Spleen (tissue), 11 donors: ENCODE data around the gene SEC11C. TPM values are rescaled to one million over a fixed set of nuclear protein-coding genes. Genes with fewer than 3 reads are reported as not detected.

Source experiments
- DNase-seq: peaks from one replicate; pipeline ENCODE4 v3.0.0-alpha.2; 2020
- H3K27ac ChIP-seq, 8 donors: fragments of 200-600 bp; sonication (generic) in 7 of 8; 1 replicate in 4 of 8; 2 replicates in 4 of 8; pipeline versions ENCODE4 v1.5.0 to v1.8.0; 2016 to 2021; ENCODE audit warnings: inconsistent platforms in 4 of 8, mild to moderate bottlenecking in 4 of 8, moderate library complexity in 1 of 8
- H3K27me3 ChIP-seq, 7 donors: fragments of 200-600 bp; sonication (generic) in 6 of 7; replicated peaks in 1 of 7; 1 replicate in 4 of 7; 2 replicates in 3 of 7; pipeline versions ENCODE4 v1.5.0 to v1.8.0; 2016 to 2021; ENCODE audit warnings: inconsistent platforms in 3 of 7, mild to moderate bottlenecking in 1 of 7
- H3K36me3 ChIP-seq, 6 donors: fragments of 200-600 bp; sonication (generic) in 5 of 6; 1 replicate in 4 of 6; 2 replicates in 2 of 6; pipeline versions ENCODE4 v1.5.0 to v1.8.0; 2016 to 2021; ENCODE audit warnings: inconsistent platforms in 2 of 6
- H3K4me1 ChIP-seq, 6 donors: fragments of 200-600 bp; sonication (generic) in 5 of 6; 1 replicate in 3 of 6; 2 replicates in 3 of 6; pipeline versions ENCODE4 v1.5.0 to v1.8.0; 2016 to 2021; ENCODE audit warnings: inconsistent platforms in 3 of 6
- H3K4me3 ChIP-seq, 8 donors: fragments of 200-600 bp; sonication (generic) in 7 of 8; 1 replicate in 4 of 8; 2 replicates in 4 of 8; pipeline versions ENCODE4 v1.5.0 to v1.8.0; 2016 to 2021; ENCODE audit warnings: inconsistent platforms in 4 of 8, mild to moderate bottlenecking in 4 of 8, moderate library complexity in 2 of 8
- H3K9me3 ChIP-seq, 8 donors: fragments of 200-600 bp; sonication (generic) in 7 of 8; 1 replicate in 4 of 8; 2 replicates in 4 of 8; pipeline versions ENCODE4 v1.5.0 to v1.8.0; 2016 to 2021; ENCODE audit warnings: inconsistent platforms in 4 of 8
- POLR2A ChIP-seq, 3 donors: fragments of 450-650 bp; IDR thresholded peaks; one replicate each; pipeline ENCODE4 v1.5.1; 2017; ENCODE audit warnings: antibody characterized with exemption in 3 of 3, mild to moderate bottlenecking in 1 of 3
- POLR2AphosphoS5 ChIP-seq, 3 donors: sonication (generic); formaldehyde crosslinking; IDR thresholded peaks; one replicate each; pipeline ENCODE4 v1.5.1; 2017; ENCODE audit warnings: antibody characterized with exemption in 3 of 3
- WGBS, 5 donors: extraction: QIAGEN DNeasy Blood & Tissue Kit in 3 of 5; methylation state at CpG; one replicate each; pipeline versions ENCODE4 v1.1.5 to v1.1.7; 2013 to 2018; 5-methylcytosine and 5-hydroxymethylcytosine counted together
- intact Hi-C: fragments of 100-400 bp; cut with DNase I; formaldehyde crosslinking; loops from one replicate; pipeline ENCODE4 v1.15.0; 2023; ENCODE audit warnings: low total_unique reads
- polyA plus RNA-seq, 3 donors: library from polyadenylated mRNA; stranded (reverse); fragments of 200-250 nt; gene quantifications; one replicate each; pipeline ENCODE4 v1.2.1, GENCODE V29; 2013
- total RNA-seq, 7 donors: library from RNA; depleted of rRNA in 3 of 7; stranded (reverse); fragments of >200 nt in 3 of 7; fragmentation: NEBNext Ultra II Directional in 4 of 7; extraction: Animal tissue kit (Norgen Biotek cat#: 25700) in 4 of 7; gene quantifications; one replicate each; pipeline versions ENCODE4 v1.1.0 to v1.2.1, GENCODE V29; 2016 to 2021
- TF ChIP-seq, protein P1 (sequence below), 11 experiments: fragments of 200-600 bp in 7 of 11; fragments of 450-650 bp in 4 of 11; sonication (generic) in 4 of 11; IDR thresholded peaks in 8 of 11; conservative IDR thresholded peaks in 3 of 11; 1 replicate in 7 of 11; 2 replicates in 4 of 11; pipeline versions ENCODE4 v1.4.0 to v1.8.0; 2016 to 2021; ENCODE audit warnings: antibody characterized with exemption in 11 of 11, inconsistent platforms in 4 of 11, mild to moderate bottlenecking in 1 of 11
- donor health status: healthy with polysubstance abuse.
- donor health status: DM: no; HTN: no; CAD: no; lungs with moderate emphysema.
- donor health status: DM: no; HTN: no; CAD: no.
- donor health status: Bipolar disorder and iron deficiency.
- donor health status: healthy.
- donor health status: DM: no; HTN: no; CAD: no.
- donor health status: DM: yes; HTN: yes; CAD: no.

The SEC11C gene
- total and polyA plus RNA-seq, 10 donors = 36.7 to 117 (median 63.1) TPM

DNA sequence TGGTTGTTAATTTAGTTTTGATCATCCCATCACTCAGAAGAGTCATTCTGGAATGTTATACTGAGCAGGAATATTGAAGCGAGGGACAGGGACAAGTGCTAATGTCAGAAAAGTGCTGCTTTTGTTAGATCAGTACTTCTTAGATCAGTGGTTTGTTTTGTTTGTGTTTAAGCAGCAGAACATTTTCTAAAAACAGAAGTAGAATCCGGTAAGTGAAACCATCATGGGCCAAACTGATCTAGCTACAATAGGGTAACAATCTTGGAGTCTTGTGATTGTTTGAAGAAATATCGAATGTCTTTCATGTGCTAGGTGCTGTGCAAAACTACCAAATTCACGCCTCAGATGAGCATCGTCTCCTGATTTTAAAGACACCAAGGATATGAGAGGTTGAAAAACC, 45.1 kb upstream of the SEC11C start:
- no peak overlapping the region for H3K4me3 ChIP-seq
- H3K4me1 ChIP-seq = peaks cover 0 to 16% (median 0%) of the 10 kb centered on the region in 6 donors
- intact Hi-C loops = no loop called here
- H3K27ac ChIP-seq = peak overlapping the region in 6 of 8 donors; percentile 16 to 65 (median 44)
- WGBS, 5 donors = 78 to 86% (median 85%) methylated on average over 5 of the region's 5 CpGs
- no peaks in the 10 kb centered on the region for H3K27me3 ChIP-seq
- no peaks in the 10 kb centered on the region for H3K9me3 ChIP-seq
- H3K36me3 ChIP-seq = no peaks in the 10 kb centered on the region
- DNase-seq = no peak
- no peak for TF ChIP-seq POLR2AphosphoS5 (IDR thresholded peaks at IDR 0.05)
- TF ChIP-seq, protein P1, sequence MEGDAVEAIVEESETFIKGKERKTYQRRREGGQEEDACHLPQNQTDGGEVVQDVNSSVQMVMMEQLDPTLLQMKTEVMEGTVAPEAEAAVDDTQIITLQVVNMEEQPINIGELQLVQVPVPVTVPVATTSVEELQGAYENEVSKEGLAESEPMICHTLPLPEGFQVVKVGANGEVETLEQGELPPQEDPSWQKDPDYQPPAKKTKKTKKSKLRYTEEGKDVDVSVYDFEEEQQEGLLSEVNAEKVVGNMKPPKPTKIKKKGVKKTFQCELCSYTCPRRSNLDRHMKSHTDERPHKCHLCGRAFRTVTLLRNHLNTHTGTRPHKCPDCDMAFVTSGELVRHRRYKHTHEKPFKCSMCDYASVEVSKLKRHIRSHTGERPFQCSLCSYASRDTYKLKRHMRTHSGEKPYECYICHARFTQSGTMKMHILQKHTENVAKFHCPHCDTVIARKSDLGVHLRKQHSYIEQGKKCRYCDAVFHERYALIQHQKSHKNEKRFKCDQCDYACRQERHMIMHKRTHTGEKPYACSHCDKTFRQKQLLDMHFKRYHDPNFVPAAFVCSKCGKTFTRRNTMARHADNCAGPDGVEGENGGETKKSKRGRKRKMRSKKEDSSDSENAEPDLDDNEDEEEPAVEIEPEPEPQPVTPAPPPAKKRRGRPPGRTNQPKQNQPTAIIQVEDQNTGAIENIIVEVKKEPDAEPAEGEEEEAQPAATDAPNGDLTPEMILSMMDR (IDR thresholded peaks at IDR 0.05 in 8 of 11, conservative IDR thresholded peaks at IDR 0.05 in 3 of 11) = no peak
- no peak for TF ChIP-seq POLR2A (IDR thresholded peaks at IDR 0.05)

DNA sequence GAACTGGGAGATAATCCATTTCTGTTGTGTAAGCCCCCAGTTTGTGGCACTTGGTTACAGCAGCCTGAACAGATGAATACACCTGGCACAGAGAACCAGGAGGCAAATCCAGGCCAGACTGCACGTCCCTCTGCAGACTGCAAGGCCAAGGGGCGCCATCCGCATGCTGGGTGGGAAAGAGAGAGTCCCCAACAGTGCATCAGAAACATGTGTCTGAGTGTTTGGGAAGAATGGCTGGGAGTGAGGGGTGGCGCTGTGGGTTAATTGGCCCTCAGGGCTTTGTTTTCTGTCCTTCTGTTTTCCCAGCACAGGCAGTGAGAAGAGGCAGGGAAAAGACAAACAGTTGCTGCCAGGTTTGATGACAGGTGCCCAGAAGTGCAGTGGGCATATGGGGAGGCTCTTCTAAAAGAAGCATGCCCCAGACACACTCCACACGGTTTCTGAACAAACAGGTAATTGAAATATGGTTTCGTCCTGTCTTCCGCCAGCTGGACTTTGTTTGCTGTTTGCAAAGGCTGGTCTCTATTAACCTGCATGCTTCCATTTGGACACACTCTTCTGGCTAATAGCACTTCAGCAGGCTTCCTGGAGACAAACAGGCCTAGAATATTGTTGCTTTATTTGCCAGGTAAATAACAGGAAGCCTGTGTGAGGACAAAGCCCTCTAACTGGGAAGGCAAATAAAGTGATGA, 43.4 kb upstream of the SEC11C start:
- no peak for TF ChIP-seq POLR2AphosphoS5 (IDR thresholded peaks at IDR 0.05)
- TF ChIP-seq, protein P1 (IDR thresholded peaks at IDR 0.05 in 8 of 11, conservative IDR thresholded peaks at IDR 0.05 in 3 of 11) = no peak
- no peak for TF ChIP-seq POLR2A (IDR thresholded peaks at IDR 0.05)
- Histone ChIP-seq H3K27me3 (no peaks in the 10 kb centered on the region), H3K4me1 (peaks cover 0 to 16% (median 0%) of the 10 kb centered on the region in 6 donors), H3K9me3 (no peaks in the 10 kb centered on the region), H3K4me3 (no peak overlapping the region), H3K27ac (no peak overlapping the region), H3K36me3 (no peaks in the 10 kb centered on the region)
- intact Hi-C loops = no loop called here
- no peak for DNase-seq
- 81 to 92% (median 90%) methylated on average over 7 of the region's 7 CpGs for WGBS, 5 donors

DNA sequence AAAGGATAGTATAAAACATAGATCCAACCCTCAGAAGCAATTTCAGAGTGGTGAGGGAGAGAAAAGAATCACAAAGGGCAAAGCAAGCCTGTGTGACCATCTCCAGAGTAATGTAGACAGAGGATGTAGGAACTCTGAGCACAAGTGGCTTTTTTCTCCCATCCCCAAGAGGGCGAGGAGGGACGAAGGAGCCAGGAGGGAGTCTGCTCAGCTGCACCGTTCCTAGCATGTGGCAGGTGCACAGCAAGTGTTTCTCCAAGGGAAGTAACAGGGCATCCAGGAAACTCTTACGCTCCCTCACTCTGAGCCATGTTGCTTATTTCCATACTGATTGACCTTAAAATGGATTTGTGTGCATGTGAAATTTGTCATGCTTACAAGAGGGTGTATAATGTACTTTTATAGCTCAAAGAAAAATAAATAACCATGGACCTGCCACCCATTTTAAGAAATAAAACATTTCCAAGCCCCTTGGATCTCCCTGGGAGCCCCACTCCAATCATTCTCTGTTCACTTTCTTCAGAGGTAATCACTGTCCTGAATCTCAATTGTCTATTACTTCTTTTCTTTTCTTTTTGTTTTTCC, 37.8 kb upstream of the SEC11C start:
- Histone ChIP-seq H3K9me3 (no peaks in the 10 kb centered on the region), H3K36me3 (no peaks in the 10 kb centered on the region), H3K27me3 (peaks cover 0 to 21% (median 4%) of the 10 kb centered on the region in 7 donors), H3K4me3 (no peak overlapping the region), H3K27ac (no peak overlapping the region), H3K4me1 (no peaks in the 10 kb centered on the region)
- TF ChIP-seq POLR2A (IDR thresholded peaks at IDR 0.05) (no peak), POLR2AphosphoS5 (IDR thresholded peaks at IDR 0.05) (no peak)
- TF ChIP-seq, protein P1 (IDR thresholded peaks at IDR 0.05 in 8 of 11, conservative IDR thresholded peaks at IDR 0.05 in 3 of 11) = no peak
- 53 to 74% (median 55%) methylated on average over 4 of the region's 4 CpGs for WGBS, 5 donors
- DNase-seq = no peak
- intact Hi-C loops = no loop called here

DNA sequence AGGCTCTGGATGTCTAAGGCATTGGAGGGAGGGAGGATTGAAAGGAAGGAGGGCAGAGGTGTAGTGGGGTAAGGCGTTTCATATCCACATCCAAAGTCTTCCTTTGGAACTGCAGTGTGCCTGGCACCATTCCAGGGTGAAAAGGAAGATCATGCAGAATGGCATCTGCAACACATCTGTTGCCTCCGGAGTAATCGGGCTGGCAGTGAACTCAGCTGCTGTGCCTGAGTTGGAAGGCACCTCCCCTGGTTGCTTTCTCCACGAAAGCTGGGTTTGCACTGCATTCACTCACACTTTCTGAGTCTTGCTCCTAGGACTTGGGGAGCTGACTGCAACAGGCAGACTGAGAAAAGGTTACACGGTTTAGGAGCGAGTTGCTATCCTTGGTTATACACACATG, 30.3 kb upstream of the SEC11C start:
- Histone ChIP-seq H3K4me3 (no peak overlapping the region), H3K27me3 (peaks cover 0 to 80% (median 11%) of the 10 kb centered on the region in 7 donors), H3K4me1 (no peaks in the 10 kb centered on the region), H3K9me3 (no peaks in the 10 kb centered on the region), H3K36me3 (no peaks in the 10 kb centered on the region), H3K27ac (no peak overlapping the region)
- WGBS, 5 donors = 62 to 69% (median 67%) methylated on average over 5 to 6 of the region's 6 CpGs
- no peak for DNase-seq
- intact Hi-C loops = no loop called here
- TF ChIP-seq POLR2AphosphoS5 (IDR thresholded peaks at IDR 0.05) (no peak), POLR2A (IDR thresholded peaks at IDR 0.05) (no peak)
- TF ChIP-seq, protein P1 (IDR thresholded peaks at IDR 0.05 in 8 of 11, conservative IDR thresholded peaks at IDR 0.05 in 3 of 11) = no peak
